Measurements from ENCODE around the gene EIF3F.

The EIF3F gene

DNA sequence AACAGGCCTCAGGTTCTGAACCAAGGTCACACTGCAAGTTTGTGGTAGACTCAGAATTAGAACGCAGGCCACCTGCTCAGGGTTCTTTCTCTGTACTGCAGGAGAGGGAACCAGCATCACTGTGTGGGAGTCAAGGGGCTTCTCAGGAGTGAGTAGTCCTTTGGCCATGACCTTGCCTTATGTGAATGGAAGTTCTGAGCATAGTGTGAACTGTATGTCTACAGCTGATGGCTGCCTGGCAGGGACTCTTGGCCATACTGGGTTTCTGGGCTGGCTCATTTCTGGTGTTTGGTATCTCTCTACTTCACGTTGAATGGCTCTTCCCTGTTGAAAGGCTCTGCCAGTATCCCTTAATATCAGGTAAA, 53.8 kb downstream of the EIF3F start:
- peaks cover 3% of the 10 kb centered on the region for H3K27me3 ChIP-seq (ENCODE audit: insufficient read depth, poor library complexity, severe bottlenecking)
- H3K4me3 ChIP-seq (replicated peaks; ENCODE audit: insufficient read depth, low read length), result no peak overlapping the region
- no peak for DNase-seq (ENCODE audit: low read depth in 1 of 2, low spot score in 1 of 2)
- TF ChIP-seq SPI1 (IDR thresholded peaks at IDR 0.05; ENCODE audit: borderline replicate concordance, low read depth), result no peak
- no peak for TF ChIP-seq CTCF (IDR thresholded peaks at IDR 0.05; ENCODE audit: insufficient read depth, low read length)
- TF ChIP-seq REST (IDR thresholded peaks at IDR 0.05; ENCODE audit: insufficient replicate concordance, low read depth), result no peak
- TF ChIP-seq GABPA (IDR thresholded peaks at IDR 0.05; ENCODE audit: low read depth), result no peak
- no peak for TF ChIP-seq POLR2AphosphoS5 (IDR thresholded peaks at IDR 0.05; ENCODE audit: low read depth)
- H3K27ac ChIP-seq (replicated peaks), result no peak overlapping the region

- no peak for DNase-seq (ENCODE audit: low read depth in 1 of 2, low spot score in 1 of 2)
- H3K27ac ChIP-seq (replicated peaks), result no peak overlapping the region
- H3K27me3 ChIP-seq (ENCODE audit: insufficient read depth, poor library complexity, severe bottlenecking), result peaks cover 3% of the 10 kb centered on the region
- TF ChIP-seq SPI1 (IDR thresholded peaks at IDR 0.05; ENCODE audit: borderline replicate concordance, low read depth) (no peak), REST (IDR thresholded peaks at IDR 0.05; ENCODE audit: insufficient replicate concordance, low read depth) (no peak), POLR2AphosphoS5 (IDR thresholded peaks at IDR 0.05; ENCODE audit: low read depth) (no peak), GABPA (IDR thresholded peaks at IDR 0.05; ENCODE audit: low read depth) (no peak)
- no peak overlapping the region for H3K4me3 ChIP-seq (replicated peaks; ENCODE audit: insufficient read depth, low read length)
These were observed 54.4 kb downstream of the EIF3F start for GRCh38 chr11:8041576-8041975.

DNA sequence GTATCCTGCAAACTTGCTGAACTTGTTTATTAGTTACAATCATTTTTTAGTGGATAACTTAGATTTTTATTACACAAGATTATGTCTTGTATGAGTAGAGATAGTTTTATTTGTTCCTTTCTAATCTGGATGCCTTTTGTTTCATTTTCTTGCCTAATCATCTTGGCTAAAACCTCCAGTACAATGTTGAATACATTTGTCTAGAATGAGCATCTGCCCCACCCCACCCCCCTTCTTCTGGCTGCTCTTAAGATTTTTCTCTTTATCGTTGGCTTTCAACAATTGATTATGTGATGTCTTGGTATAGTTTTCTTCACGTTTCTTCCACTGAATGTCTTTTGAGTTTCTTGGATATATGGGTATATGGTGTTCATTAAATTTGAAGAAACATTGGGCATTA, 56.6 kb downstream of the EIF3F start:
- Histone ChIP-seq H3K27ac (replicated peaks) (no peak overlapping the region), H3K4me3 (replicated peaks; ENCODE audit: insufficient read depth, low read length) (no peak overlapping the region), H3K27me3 (ENCODE audit: insufficient read depth, poor library complexity, severe bottlenecking) (peaks cover 3% of the 10 kb centered on the region)
- TF ChIP-seq POLR2AphosphoS5 (IDR thresholded peaks at IDR 0.05; ENCODE audit: low read depth) (no peak), REST (IDR thresholded peaks at IDR 0.05; ENCODE audit: insufficient replicate concordance, low read depth) (no peak), GABPA (IDR thresholded peaks at IDR 0.05; ENCODE audit: low read depth) (no peak), CTCF (IDR thresholded peaks at IDR 0.05; ENCODE audit: insufficient read depth, low read length) (no peak), SPI1 (IDR thresholded peaks at IDR 0.05; ENCODE audit: borderline replicate concordance, low read depth) (no peak)
- DNase-seq (ENCODE audit: low read depth in 1 of 2, low spot score in 1 of 2), result no peak

All from HL-60 (cell line).